Thyroid gland (tissue), 4 donors: ENCODE data around the gene CCDC179. TPM values are rescaled to one million over a fixed set of nuclear protein-coding genes. Genes with fewer than 3 reads are reported as not detected.

Experiments
- DNase-seq, 2 donors: peaks; one replicate each; pipeline ENCODE4 v3.0.0-alpha.2; 2019
- H3K27ac ChIP-seq, 3 donors: fragments of 200-600 bp; sonication (generic); 1 replicate in 2 of 3; 2 replicates in 1 of 3; pipeline ENCODE4 v1.5.1; 2016 to 2019; ENCODE audit warnings: mild to moderate bottlenecking in 1 of 3, moderate library complexity in 1 of 3
- H3K27me3 ChIP-seq: fragments of 200-600 bp; sonication (generic); one replicate; pipeline ENCODE4 v1.5.1; 2019
- H3K36me3 ChIP-seq, 2 donors: fragments of 200-600 bp; sonication (generic); one replicate each; pipeline ENCODE4 v1.5.1; 2016 to 2019
- H3K4me1 ChIP-seq, 2 donors: fragments of 200-600 bp; sonication (generic); one replicate each; pipeline ENCODE4 v1.5.1; 2017 to 2019
- H3K4me3 ChIP-seq, 3 donors: fragments of 200-600 bp; sonication (generic); replicated peaks in 1 of 3; 1 replicate in 2 of 3; 2 replicates in 1 of 3; pipeline ENCODE4 v1.5.1; 2016; ENCODE audit warnings: mild to moderate bottlenecking in 1 of 3
- H3K9me3 ChIP-seq: fragments of 200-600 bp; sonication (generic); one replicate; pipeline ENCODE4 v1.5.1; 2017
- POLR2A ChIP-seq, 2 donors: fragments of 450-650 bp; IDR thresholded peaks; one replicate each; pipeline ENCODE4 v1.6.1; 2017; ENCODE audit warnings: antibody characterized with exemption in 2 of 2, mild to moderate bottlenecking in 2 of 2, moderate library complexity in 1 of 2
- WGBS, 2 donors: methylation state at CpG; one replicate each; pipeline ENCODE4 v1.1.5; 2017; 5-methylcytosine and 5-hydroxymethylcytosine counted together
- intact Hi-C: fragments of 100-400 bp; cut with DNase I; formaldehyde crosslinking; loops from one replicate; pipeline ENCODE4 v1.15.1; 2023
- total RNA-seq, 4 donors: library from RNA; depleted of rRNA; stranded (reverse); fragments of >200 nt; gene quantifications; one replicate each; pipeline ENCODE4 v1.2.3, GENCODE V29; 2016
- TF ChIP-seq, protein P1 (sequence below), 6 experiments: fragments of 200-600 bp in 3 of 6; fragments of 450-650 bp in 3 of 6; sonication (generic) in 3 of 6; IDR thresholded peaks; one replicate each; pipeline ENCODE4 v1.5.1; 2016 to 2019; ENCODE audit warnings: antibody characterized with exemption in 6 of 6, mild to moderate bottlenecking in 2 of 6, inconsistent platforms in 1 of 6, moderate library complexity in 1 of 6

The CCDC179 gene
- total RNA-seq, 4 donors from 2014 or later, result not detected

DNA sequence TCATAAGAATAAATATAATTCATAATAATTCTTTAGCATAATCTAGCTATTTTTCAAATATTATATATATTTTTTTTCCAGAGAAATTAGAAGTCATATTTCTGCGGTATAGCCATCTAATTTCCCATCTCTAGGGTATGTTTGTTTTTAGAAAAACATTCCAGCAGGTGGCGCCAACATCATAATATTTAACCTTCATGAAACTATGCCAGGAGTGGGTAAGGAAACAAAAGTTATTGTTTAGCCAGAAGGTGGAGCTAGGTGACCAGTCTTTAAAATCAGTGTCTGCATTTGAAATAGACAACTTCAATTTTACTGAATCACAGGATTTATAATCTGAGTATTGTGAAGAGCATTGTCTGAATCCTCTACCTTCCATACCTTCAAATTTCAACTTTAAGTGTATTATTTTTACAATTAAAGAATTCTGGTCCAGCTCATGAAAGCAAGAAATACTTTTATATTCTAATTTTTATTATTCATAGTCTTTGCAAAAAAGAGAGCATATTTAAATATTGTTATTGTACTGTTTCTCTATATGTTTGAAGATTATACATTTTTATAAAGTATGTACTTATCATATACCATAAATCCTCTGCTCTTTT is 15.7 kb upstream of the CCDC179 start:
- intact Hi-C loops, result no loop called here

DNA sequence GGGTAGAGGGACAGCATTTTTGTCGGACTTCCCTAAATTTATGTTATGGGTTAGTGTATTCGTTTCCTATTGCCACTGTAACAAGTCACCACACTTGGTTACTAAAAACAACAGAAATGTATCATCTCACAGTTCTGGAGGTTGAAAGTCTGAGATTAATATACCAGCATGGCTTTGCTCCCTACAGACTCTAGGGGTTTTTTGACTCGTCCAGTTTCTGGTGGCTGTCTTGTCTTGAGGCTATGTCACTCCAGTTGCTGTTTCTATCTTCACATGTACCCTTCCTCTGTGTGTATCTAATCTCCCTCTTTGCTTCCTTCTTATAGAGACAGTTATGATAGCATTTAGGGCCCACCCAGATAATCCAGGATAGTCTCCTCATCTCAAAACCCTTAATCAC is 9.1 kb upstream of the CCDC179 start:
- intact Hi-C loops, result no loop called here
- no peak for TF ChIP-seq POLR2A (IDR thresholded peaks at IDR 0.05)
- TF ChIP-seq, protein P1, sequence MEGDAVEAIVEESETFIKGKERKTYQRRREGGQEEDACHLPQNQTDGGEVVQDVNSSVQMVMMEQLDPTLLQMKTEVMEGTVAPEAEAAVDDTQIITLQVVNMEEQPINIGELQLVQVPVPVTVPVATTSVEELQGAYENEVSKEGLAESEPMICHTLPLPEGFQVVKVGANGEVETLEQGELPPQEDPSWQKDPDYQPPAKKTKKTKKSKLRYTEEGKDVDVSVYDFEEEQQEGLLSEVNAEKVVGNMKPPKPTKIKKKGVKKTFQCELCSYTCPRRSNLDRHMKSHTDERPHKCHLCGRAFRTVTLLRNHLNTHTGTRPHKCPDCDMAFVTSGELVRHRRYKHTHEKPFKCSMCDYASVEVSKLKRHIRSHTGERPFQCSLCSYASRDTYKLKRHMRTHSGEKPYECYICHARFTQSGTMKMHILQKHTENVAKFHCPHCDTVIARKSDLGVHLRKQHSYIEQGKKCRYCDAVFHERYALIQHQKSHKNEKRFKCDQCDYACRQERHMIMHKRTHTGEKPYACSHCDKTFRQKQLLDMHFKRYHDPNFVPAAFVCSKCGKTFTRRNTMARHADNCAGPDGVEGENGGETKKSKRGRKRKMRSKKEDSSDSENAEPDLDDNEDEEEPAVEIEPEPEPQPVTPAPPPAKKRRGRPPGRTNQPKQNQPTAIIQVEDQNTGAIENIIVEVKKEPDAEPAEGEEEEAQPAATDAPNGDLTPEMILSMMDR (IDR thresholded peaks at IDR 0.05), result no peak
- H3K27ac ChIP-seq, result no peak overlapping the region
- no peak overlapping the region for H3K4me3 ChIP-seq
- no peaks in the 10 kb centered on the region for H3K27me3 ChIP-seq
- no peak for DNase-seq
- no peaks in the 10 kb centered on the region for H3K36me3 ChIP-seq
- no peaks in the 10 kb centered on the region for H3K4me1 ChIP-seq
- WGBS, 2 donors, result 90 to 91% methylated on average over 3 of the region's 3 CpGs
- no peaks in the 10 kb centered on the region for H3K9me3 ChIP-seq

More for the DNA sequence above, 15.7 kb upstream of the CCDC179 start:
- Histone ChIP-seq H3K27me3 (no peaks in the 10 kb centered on the region), H3K36me3 (no peaks in the 10 kb centered on the region), H3K9me3 (no peaks in the 10 kb centered on the region), H3K4me1 (no peaks in the 10 kb centered on the region), H3K27ac (no peak overlapping the region), H3K4me3 (no peak overlapping the region)
- TF ChIP-seq, protein P1 (IDR thresholded peaks at IDR 0.05), result peak; percentile 38 to 84 (median 64)
- TF ChIP-seq POLR2A (IDR thresholded peaks at IDR 0.05), result no peak
- peak; percentile 52 to 64 for DNase-seq
- whole genome bisulfite sequencing, 2 donors, result 5 to 6% methylated on average over 2 of the region's 2 CpGs

GRCh38 chr11:22859756-22860155 is 518 bp downstream of the CCDC179 start:
- intact Hi-C loops, result no loop called here

GRCh38 chr11:22851477-22851876 is 8.8 kb downstream of the CCDC179 start:
- intact Hi-C loops, result no loop called here
- H3K4me3 ChIP-seq, result no peak overlapping the region
- no peaks in the 10 kb centered on the region for H3K4me1 ChIP-seq
- DNase-seq, result no peak
- H3K27me3 ChIP-seq, result no peaks in the 10 kb centered on the region
- H3K27ac ChIP-seq, result no peak overlapping the region
- TF ChIP-seq POLR2A (IDR thresholded peaks at IDR 0.05), result no peak
- TF ChIP-seq, protein P1 (IDR thresholded peaks at IDR 0.05), result no peak
- H3K36me3 ChIP-seq, result no peaks in the 10 kb centered on the region
- no peaks in the 10 kb centered on the region for H3K9me3 ChIP-seq

More at GRCh38 chr11:22859756-22860155, 518 bp downstream of the CCDC179 start:
- DNase-seq, result no peak
- TF ChIP-seq, protein P1 (IDR thresholded peaks at IDR 0.05), result no peak
- no peak for TF ChIP-seq POLR2A (IDR thresholded peaks at IDR 0.05)
- Histone ChIP-seq H3K9me3 (no peaks in the 10 kb centered on the region), H3K27ac (no peak overlapping the region), H3K27me3 (no peaks in the 10 kb centered on the region), H3K36me3 (no peaks in the 10 kb centered on the region), H3K4me1 (no peaks in the 10 kb centered on the region), H3K4me3 (no peak overlapping the region)
- 92 to 93% methylated on average over 6 of the region's 6 CpGs for WGBS, 2 donors

DNA sequence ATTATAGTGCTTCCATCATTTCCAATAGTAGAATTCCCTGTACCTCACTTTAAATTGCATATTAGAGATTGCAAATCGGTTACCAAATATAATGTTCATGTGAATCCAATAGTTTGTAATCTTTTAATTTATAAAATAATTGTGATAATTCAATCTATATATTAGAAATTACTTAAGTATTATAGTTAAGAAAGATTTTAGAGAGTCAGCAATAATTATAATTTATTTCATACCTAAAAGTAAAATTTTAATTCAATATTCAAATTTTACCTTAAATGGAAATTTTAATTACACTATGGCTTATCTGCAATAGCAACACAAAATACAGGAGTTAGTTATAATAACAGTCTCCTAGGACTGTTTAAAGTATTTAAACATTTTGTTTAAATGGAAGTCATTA is 13.5 kb downstream of the CCDC179 start:
- DNase-seq, result no peak
- Histone ChIP-seq H3K4me3 (no peak overlapping the region), H3K9me3 (no peaks in the 10 kb centered on the region), H3K27me3 (no peaks in the 10 kb centered on the region), H3K4me1 (no peaks in the 10 kb centered on the region), H3K27ac (no peak overlapping the region), H3K36me3 (no peaks in the 10 kb centered on the region)
- intact Hi-C loops, result no loop called here
- 95 to 100% methylated on average over 1 of the region's 1 CpG for WGBS, 2 donors
- TF ChIP-seq, protein P1 (IDR thresholded peaks at IDR 0.05), result no peak
- TF ChIP-seq POLR2A (IDR thresholded peaks at IDR 0.05), result no peak
